ENCODE measurements around the gene ARFGEF2.
"Not testable (repeated sequence)": the region's sequence is repeated elsewhere in the genome, so short reads cannot be mapped to it uniquely, and the experiment has no call there.

Gene ARFGEF2

GRCh38 chr20:48975955-48976354 is 54.4 kb downstream of the ARFGEF2 start:
- Histone ChIP-seq H3K4me2 (ENCODE audit: low read depth, low read length, poor library complexity, severe bottlenecking) (no peak overlapping the region), H3K27me3 (ENCODE audit: insufficient read depth, low read length, poor library complexity, severe bottlenecking) (no peaks in the 10 kb centered on the region), H3F3A (ENCODE audit: low read depth) (no peaks in the 10 kb centered on the region), H3K4me1 (ENCODE audit: insufficient read depth, low read length, poor library complexity, severe bottlenecking) (no peaks in the 10 kb centered on the region), H3K9me2 (replicated peaks; ENCODE audit: low read depth, low read length) (no peaks in the 10 kb centered on the region), H2AFZ (ENCODE audit: low read length) (no peak overlapping the region), H4K20me1 (ENCODE audit: insufficient read depth, low read length, poor library complexity, severe bottlenecking) (no peaks in the 10 kb centered on the region), H3K4me3 (ENCODE audit: low read length, poor library complexity, severe bottlenecking) (no peak overlapping the region), H3K9me3 (ENCODE audit: insufficient read depth, low read depth, low read length) (no peaks in the 10 kb centered on the region), H3K36me3 (ENCODE audit: insufficient read depth, low read length) (peaks cover 37% of the 10 kb centered on the region; the same call in 1 of the 2 replicates), H3K79me2 (ENCODE audit: insufficient read depth, low read length) (no peaks in the 10 kb centered on the region), H3K9ac (ENCODE audit: low read depth, low read length, poor library complexity, severe bottlenecking) (no peak overlapping the region)
- TF ChIP-seq EZH2phosphoT487 (IDR thresholded peaks at IDR 0.05; ENCODE audit: borderline replicate concordance), result no peak
- TF ChIP-seq, protein P1, sequence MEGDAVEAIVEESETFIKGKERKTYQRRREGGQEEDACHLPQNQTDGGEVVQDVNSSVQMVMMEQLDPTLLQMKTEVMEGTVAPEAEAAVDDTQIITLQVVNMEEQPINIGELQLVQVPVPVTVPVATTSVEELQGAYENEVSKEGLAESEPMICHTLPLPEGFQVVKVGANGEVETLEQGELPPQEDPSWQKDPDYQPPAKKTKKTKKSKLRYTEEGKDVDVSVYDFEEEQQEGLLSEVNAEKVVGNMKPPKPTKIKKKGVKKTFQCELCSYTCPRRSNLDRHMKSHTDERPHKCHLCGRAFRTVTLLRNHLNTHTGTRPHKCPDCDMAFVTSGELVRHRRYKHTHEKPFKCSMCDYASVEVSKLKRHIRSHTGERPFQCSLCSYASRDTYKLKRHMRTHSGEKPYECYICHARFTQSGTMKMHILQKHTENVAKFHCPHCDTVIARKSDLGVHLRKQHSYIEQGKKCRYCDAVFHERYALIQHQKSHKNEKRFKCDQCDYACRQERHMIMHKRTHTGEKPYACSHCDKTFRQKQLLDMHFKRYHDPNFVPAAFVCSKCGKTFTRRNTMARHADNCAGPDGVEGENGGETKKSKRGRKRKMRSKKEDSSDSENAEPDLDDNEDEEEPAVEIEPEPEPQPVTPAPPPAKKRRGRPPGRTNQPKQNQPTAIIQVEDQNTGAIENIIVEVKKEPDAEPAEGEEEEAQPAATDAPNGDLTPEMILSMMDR (conservative IDR thresholded peaks at IDR 0.05; ENCODE audit: low read length), result no peak

DNA sequence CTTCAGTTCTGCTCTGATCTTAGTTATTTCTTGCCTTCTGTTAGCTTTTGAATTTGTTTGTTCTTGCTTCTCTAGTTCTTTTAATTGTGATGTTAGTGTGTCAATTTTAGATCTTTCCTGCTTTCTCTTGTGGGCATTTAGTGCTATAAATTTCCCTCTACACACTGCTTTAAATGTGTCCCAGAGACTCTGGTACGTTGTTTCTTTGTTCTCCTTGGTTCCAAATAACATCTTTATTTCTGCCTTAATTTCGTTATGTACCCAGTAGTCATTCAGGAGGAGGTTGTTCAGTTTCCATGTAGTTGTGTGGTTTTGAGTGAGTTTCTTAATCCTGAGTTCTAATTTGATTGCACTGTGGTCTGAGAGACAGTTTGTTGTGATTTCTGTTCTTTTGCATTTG is 58.5 kb downstream of the ARFGEF2 start:
- not testable (repeated sequence) for H4K20me1 ChIP-seq (ENCODE audit: insufficient read depth, low read length, poor library complexity, severe bottlenecking); H3K79me2 ChIP-seq (ENCODE audit: insufficient read depth, low read length); H3K9me3 ChIP-seq (ENCODE audit: insufficient read depth, low read depth, low read length); H3F3A ChIP-seq (ENCODE audit: low read depth); H3K9ac ChIP-seq (ENCODE audit: low read depth, low read length, poor library complexity, severe bottlenecking); H3K4me1 ChIP-seq (ENCODE audit: insufficient read depth, low read length, poor library complexity, severe bottlenecking); H2AFZ ChIP-seq (ENCODE audit: low read length); H3K9me2 ChIP-seq (replicated peaks; ENCODE audit: low read depth, low read length); H3K4me3 ChIP-seq (ENCODE audit: low read length, poor library complexity, severe bottlenecking); H3K4me2 ChIP-seq (ENCODE audit: low read depth, low read length, poor library complexity, severe bottlenecking); H3K27me3 ChIP-seq (ENCODE audit: insufficient read depth, low read length, poor library complexity, severe bottlenecking)
- peaks cover 37% of the 10 kb centered on the region; the same call in 1 of the 2 replicates for H3K36me3 ChIP-seq (ENCODE audit: insufficient read depth, low read length)

DNA sequence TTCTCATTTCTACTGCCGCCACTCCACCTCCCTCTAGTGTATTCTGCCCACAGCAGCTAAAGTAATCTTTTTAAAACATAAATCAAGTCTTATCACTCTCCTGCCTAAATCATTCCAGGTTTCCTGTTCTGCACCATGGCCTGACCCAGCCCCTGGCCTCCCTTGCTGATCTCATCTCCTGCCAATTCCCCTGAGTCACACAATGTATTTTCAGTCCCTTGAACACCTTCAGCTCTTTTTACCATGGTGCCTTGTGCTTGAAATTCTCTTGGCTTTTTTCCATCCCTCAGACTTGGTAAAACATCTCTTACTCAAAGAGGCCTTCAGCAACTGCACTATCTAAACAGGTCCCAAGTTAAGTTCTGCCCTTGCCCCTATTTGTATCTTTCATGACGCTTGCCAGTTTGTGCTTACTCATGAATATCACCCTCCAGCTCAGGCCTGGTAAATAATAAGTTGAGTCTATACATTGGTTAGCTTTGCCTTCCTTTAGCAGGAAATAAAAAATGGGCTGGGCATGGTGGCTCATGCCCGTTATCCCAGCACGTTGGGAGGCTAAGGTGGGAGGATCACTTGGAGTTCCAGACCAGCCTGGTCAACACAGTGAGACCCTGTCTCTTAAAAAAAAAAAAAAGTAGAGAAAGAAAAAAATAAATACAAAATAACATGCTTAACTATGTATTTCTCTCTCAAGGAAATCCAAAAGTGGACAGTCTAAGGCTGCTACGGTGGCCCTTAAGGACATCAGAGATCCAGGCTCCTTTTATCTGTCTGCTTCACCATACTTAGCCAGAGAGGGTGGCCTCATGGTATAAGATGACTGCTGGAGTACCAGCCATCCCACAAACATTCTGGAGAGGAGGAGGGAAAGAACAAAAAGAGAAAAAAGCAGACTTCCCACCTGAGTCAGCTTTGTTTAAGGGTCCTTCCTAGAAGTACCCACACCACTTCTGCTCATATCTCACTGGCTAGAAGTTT is 62.2 kb downstream of the ARFGEF2 start:
- Histone ChIP-seq H3K4me1 (ENCODE audit: insufficient read depth, low read length, poor library complexity, severe bottlenecking) (no peaks in the 10 kb centered on the region), H3K9me3 (ENCODE audit: insufficient read depth, low read depth, low read length) (no peaks in the 10 kb centered on the region), H3K36me3 (ENCODE audit: insufficient read depth, low read length) (peaks cover 60% of the 10 kb centered on the region; the same call in 1 of the 2 replicates), H3K4me3 (ENCODE audit: low read length, poor library complexity, severe bottlenecking) (no peak overlapping the region), H3K9ac (ENCODE audit: low read depth, low read length, poor library complexity, severe bottlenecking) (no peak overlapping the region), H4K20me1 (ENCODE audit: insufficient read depth, low read length, poor library complexity, severe bottlenecking) (no peaks in the 10 kb centered on the region), H3K4me2 (ENCODE audit: low read depth, low read length, poor library complexity, severe bottlenecking) (no peak overlapping the region), H3K79me2 (ENCODE audit: insufficient read depth, low read length) (no peaks in the 10 kb centered on the region), H3F3A (ENCODE audit: low read depth) (no peaks in the 10 kb centered on the region), H3K27me3 (ENCODE audit: insufficient read depth, low read length, poor library complexity, severe bottlenecking) (no peaks in the 10 kb centered on the region), H2AFZ (ENCODE audit: low read length) (no peak overlapping the region), H3K9me2 (replicated peaks; ENCODE audit: low read depth, low read length) (no peaks in the 10 kb centered on the region)
- TF ChIP-seq EZH2phosphoT487 (IDR thresholded peaks at IDR 0.05; ENCODE audit: borderline replicate concordance), result no peak
- TF ChIP-seq, protein P1 (conservative IDR thresholded peaks at IDR 0.05; ENCODE audit: low read length), result no peak

All from Loucy (cell line).